Posterior cingulate gyrus (tissue), 11 donors: ENCODE measurements around the gene FOXO3.

Experiments used
- DNase-seq, 10 donors: peaks; one replicate each; pipeline versions ENCODE4 v3.0.0 to v3.0.0-alpha.2; 2020 to 2021; ENCODE audit warnings: mixed read lengths in 3 of 10
- intact Hi-C: fragments of 100-400 bp; cut with DNase I; formaldehyde crosslinking; loops from one replicate; pipeline ENCODE4 v1.15.1; 2023

Gene FOXO3

GRCh38 chr6:108720827-108721226 lies 160.1 kb downstream of the FOXO3 start:
- intact Hi-C loops: no loop called here
- DNase-seq: no peak

DNA sequence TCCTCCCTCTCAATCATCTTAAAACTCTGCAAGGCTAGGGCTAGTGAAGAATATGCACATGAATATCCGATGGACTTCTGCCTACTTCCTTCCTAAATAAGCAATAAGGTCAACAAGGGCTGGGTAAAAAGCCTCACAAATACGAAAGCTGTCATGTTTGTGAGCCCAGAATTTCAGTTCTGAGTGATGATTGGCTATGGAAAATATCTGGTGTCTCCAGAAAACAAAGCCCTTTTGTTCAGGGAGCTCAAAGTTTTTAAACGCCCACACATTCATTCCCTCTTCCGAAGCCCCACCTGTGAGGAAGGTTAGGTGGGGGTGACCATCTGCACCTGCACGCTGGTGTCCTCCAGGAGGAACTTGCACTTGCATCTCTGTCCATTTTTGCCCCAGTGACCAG lies 160.6 kb downstream of the FOXO3 start:
- intact Hi-C loops: no loop called here
- DNase-seq: no peak

GRCh38 chr6:108723594-108723993 lies 162.9 kb downstream of the FOXO3 start:
- intact Hi-C loops: no loop called here
- no peak for DNase-seq

DNA sequence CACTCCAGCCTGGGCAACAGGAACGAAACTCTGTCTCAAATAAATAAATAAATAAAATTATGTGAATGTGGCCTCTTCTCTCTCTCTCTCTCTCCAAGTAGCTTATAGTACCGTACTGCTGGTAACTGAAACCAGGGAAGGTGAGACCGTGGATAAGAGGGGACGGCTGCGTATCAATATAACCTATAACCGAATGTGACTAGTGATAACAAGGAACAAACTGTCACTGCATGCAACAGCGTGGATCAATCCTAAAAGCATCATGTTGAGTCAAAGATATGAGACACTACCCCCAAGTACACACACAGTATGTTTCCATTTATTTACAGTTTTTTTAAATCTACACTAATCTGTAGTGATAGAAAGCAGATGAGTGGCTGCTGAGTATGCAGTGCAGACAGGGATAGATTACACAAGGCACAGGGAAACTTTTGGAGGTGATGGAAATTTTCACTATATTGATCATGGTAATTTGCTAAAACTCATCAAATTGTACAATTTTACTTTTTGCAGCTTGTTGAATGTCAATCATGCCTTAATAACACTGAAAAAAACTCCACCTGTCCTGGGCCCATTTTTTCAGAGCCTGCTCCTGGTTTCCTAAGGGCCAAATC lies 166.1 kb downstream of the FOXO3 start:
- no peak for DNase-seq
- intact Hi-C loops: no loop called here

DNA sequence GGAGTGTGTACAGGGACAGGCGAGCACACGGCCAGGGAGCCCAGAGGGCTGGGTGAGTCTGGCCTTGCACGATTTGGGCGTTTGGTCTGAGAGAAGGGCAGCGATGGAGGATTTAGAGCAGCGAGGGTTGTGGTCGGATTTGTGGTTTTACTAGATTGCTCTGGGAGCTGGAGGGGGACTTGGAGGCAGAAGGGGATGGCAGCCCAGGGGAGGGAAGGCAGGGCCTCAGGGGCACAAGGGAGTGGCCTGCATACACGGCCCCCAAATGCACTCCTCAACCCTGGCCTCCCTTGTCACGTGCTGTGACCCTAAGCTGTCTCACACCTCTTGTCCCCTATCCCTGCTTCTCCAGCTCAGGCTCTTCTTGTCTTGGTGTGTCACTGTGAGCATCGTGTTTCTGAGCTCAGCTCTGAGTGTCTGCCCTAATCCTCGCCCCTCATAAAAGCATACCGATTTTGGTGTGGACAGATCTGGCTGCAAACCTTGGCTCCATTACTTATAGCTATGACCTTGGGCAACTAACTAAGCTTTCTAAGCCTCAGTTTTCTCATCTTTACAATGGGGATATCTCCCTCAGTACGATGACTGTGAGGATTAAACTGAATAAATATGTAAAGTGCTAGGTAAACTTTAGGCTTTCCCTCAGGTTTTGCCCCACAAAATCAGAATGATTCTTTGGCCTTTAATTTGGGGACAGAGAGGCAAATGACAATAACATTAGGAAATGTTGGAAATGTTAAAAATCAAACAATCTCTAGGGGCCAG lies 167.4 kb downstream of the FOXO3 start:
- no peak for DNase-seq
- intact Hi-C loops: no loop called here

DNA sequence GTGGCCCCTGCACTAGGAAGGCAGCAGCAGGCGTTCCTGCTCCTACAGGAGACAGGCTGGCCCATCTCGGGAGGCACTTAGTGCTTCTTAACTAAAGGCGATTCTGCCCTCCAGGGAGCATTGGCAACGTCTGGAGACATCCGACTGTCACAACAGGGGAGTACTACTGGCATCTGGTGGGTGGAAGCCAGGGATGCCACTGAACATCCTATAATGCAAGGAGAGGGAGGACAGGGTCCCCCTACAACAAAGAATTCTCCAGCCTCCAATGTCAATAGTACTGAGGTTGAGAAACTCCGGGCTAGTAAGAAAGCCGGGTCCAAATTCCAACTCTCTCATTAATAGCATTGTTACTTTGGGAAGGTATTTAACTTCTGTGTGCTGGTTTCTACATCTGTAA lies 168.1 kb downstream of the FOXO3 start:
- no peak for DNase-seq
- intact Hi-C loops: no loop called here

DNA sequence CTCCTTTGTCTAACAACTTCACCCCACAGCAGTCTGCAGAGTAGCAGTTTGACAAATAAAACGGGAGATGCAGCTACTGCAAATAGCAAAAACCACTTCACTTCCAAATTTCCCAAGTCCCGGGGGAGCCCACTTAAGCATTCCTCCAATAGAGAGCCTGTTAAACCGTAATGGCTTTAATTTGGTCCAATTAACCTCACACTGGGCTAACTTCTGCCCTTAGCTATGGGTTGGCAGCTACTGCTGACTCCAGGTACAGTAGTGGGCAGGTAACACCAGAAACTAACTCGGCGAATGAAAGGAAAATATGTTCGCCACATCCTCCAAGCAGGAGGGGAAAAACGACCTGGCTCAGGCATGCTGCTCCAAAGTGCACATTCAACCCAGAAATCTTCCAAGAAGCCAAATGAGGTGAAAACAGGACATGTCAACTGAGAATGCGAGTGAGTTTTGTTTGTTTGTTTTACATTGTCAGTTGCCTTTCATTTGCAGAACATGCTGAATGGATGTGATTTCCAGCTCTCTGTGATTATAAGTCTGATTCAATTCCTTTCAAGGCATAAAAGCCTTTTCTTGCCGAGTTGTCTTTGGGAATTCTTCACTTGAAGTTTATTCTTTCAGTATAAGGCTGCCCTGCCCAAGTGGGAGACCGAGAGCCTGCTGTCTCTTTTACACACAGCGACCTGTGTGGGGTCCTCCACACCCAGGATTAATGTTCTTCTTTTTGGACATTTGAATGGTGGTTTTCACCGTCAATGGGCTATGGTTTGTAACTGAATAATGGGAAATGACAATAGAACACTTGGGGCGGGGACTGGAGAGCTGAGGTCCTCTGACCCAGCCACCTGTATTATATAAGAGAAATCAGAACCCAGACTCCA lies 170.2 kb downstream of the FOXO3 start:
- DNase-seq: no peak
- intact Hi-C loops: no loop called here

- DNase-seq: no peak
- intact Hi-C loops: no loop called here
Measured at GRCh38 chr6:108732091-108732870, 171.6 kb downstream of the FOXO3 start.

- DNase-seq: no peak
- intact Hi-C loops: no loop called here
Measured at GRCh38 chr6:108733051-108733450, 172.3 kb downstream of the FOXO3 start.

DNA sequence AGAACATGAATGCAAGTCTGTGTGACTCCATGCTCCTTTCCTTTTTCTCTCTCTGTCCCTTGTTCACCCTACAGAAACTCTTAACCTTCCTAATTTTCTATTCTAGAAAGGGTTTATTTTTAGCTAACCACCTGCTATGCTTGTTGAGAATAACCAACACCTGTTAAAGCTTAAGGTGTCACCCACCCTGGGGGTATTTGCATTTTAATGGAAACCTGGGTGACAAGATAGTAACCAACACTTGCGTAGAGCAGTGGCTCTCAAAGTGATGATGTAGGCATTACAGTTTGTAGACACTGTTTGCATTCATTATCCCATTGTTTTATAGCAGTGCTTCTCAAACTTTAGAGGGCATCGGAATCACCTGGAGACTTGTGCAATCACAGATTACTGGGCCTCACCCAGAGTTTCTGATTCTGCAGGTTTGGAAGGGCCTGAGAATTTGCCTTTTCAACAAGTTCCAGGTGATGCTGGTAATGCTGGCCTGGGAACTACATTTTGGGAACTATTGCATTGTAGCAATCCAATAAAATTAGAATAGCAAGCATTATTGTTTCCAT lies 173.1 kb downstream of the FOXO3 start:
- intact Hi-C loops: no loop called here
- no peak for DNase-seq
